CD4-positive, alpha-beta T cell treated with Interleukin-21 for 1 hour (primary cell): Measurements from ENCODE around the gene ABHD5.
"Not testable (repeated sequence)": the region's sequence is repeated elsewhere in the genome, so short reads cannot be mapped to it uniquely, and the experiment has no call there.

Source experiments
- DNase-seq: peaks from one replicate; pipeline ENCODE4 v3.0.0-alpha.2; 2020

The ABHD5 gene

DNA sequence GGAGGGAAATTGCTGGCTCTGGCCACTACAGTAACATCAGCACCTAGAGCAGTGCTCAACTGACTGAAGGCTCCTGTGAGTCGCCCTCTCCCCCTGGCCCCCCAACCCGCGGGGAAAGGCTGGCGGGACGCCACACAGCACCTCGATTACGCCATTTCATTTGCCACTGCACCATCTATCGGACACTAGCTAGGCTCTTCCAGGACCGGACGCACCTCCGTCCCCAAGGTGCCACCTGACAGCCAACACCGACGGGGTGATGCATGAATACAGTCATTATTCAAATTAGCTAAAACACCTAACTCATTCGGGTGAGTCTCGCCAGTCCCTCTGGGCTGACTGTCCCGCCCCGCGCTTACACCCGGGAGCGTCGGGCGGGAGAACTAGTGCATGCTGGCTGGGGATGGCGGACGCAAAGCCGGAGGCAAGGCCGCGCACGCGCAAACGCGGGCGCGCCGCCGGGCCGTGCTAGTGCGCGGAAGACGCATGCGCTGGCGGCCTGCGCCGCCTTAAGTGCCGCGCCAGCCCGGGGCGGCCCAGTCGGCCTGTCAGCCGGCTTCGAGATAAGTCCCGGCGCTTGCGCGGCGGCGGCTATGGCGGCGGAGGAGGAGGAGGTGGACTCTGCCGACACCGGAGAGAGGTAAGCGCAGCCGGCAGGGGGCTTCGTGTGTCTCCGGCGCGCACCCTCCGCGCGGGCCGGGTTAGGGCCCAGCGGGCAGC, at the start of gene ABHD5:
Gene ABHD5, plus strand, starts transcription at position 539 of the 720 bp plus-strand sequence. Its CDS starts 55 bp downstream, at position 594.
- peak; percentile 95 for DNase-seq

DNA sequence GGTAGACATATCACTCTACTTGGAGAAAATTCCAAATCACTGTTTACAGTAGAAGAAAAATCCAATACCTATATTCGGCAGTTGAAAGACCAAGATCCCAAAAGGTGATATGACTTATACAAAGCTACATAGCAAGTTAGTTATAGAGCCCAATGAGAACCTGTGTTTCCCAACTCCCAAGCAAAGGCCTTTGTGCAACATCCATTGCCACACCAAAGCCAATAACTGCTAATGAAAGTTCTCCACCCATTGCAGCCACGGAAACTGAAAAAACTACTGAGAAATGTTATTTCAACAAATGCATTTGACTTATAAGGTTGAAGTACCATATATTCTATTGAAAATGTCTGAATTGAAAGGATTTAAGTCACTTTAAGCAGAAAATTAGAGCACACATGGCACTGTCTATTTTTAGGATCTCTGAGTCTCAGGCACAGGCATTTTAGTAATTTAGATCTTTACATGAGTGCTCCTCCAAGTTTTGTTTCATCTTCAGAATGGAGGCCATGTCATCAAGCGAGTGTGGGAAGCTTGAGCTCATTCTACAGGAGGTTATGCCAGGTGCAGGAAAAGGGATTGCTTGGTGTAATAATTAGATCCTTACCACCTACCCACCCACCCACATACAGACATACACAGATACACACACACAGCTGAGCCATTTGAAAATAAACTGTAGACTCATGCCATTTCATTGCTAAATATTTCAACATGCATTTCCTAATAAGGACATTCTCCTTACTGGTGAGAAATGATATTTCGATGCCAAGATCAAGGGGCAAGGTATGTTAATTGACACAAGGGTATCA, 49.2 kb upstream of the ABHD5 start:
- DNase-seq: no peak

DNA sequence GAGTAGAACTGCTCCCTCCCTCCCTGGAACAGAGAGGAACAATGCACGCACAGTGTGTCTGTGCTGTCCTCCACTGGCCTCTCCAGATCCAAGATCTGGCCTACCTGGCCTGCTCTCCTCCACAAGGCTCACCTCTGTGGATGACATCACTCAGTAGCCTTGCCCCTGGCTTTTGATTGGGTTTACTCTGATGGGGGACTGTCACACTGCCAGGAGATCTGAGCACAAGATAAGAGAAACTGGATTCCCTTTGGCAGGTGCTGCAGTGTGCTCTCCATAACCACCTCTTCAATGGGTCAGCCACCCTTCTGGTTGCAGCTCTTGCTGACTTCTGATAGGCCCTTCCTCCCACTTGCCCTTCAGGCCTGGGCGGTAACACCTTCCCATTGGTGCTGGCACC, 46.3 kb upstream of the ABHD5 start:
- DNase-seq: no peak

DNA sequence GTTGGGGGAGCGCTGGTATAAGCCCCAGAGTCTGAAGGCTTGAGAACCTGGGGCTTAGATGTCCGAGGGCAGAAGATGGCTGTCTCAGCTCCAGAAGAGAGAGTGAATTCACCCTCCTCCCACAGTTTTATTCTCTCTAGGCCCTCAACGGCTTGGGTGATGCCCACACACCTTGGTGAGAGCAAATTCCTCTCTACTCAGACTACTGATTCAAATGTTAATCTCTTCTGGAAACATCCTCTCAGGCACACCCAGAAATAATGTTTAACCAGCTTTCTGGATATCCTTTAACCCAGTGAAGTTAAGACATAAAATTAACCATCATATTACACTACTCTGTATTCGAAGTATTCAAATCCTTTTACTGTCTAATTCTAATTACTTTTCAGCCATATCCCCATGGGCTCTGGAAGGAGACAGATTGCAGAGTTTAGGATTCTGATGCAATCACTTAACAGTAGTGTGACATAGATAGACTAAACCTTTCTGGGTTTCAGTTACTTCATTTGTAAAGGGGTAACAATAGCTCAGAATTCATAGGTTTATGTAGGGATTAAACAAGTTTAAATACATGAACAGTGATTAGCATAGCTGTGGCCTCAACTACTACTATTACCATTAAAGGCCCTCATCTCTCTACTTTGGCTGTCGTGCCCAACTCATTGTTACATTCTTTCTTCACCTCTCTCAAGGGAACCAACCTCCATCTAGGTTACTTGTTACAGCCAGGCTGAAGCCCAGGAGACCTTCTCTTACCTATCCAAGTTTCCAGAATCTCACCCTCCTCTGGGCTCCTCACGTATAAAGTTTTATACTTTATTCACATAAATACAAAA, 43.2 kb upstream of the ABHD5 start:
- no peak for DNase-seq

DNA sequence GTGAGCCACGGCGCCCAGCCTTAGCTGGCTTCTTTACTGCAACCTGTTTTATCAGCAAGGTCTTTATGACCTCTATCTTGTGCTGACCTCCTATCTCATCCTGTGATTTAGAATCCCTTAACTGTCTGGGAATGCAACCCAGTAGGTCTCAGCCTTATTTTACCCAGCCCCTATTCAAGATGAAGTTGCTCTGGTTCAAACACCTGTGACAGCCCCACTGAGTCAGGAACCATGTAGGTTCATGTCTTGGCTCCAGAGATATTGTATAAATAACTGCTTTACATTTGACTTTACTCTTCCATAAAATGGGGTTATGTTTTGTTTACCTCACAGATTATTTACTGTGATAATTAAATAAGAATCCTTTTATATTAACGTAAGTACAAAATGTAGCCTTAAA, 41.8 kb upstream of the ABHD5 start:
- no peak for DNase-seq

DNA sequence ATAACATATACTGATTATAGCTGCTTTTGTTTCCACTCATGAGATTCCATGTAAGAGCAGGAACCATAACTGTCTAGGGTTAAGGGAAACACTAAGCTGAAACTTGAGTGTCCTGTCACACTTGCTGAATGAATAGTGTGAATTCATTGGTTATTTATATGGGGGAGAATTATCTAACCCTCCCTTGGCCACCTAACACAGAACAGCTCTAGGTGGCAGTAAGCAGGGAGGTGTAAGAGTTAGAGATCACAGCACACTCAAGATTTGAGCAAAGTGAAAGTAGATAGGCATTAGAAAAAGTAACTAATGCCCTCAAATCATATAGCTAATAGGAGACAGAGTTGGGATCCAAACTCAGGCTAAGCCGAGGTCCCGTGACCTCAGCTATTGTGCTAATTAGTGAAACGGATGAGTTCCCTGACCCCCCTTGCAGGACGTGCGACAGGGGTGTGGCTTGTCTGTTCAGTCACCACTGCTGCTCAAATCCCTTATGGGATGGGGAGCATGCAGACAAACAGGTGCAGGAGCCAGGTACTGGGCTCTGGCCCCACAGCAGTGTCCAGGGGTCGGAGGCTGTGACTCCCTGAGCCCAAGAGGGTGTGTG, 41.3 kb upstream of the ABHD5 start:
- no peak for DNase-seq

DNA sequence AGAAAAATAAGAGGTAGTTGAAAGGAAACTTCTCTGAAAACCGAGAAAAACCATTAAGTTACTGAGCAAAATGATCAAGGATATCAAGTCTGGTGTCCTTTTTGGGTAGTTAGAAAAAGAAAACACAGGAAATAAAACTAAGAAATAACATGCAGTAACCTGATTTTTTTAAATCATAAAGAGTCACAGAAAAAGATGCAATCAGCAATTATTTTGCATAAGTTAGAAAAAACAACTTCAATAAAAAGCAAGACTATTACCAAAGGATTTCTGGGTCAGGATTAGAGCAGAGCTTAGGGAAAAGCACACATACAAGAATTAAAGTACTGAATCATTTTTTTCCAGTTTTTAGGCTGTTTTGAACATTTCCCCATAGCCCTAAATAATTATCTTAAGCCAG, 40.4 kb upstream of the ABHD5 start:
- no peak for DNase-seq

DNA sequence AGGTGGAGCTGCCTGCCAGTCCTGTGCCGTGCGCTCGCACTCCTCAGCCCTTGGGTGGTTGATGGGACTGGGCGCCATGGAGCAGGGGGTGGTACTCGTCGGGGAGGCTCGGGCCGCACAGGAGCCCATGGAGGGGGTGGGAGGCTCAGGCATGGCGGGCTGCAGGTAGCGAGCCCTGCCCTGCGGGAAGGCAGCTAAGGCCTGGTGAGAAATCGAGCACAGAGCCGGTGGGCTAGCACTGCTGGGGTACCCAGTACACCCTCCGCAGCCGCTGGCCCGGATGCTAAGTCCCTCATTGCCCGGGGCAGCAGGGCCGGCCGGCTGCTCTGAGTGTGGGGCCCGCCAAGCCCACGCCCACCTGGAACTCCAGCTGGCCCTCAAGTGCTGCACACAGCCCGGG, 34.3 kb upstream of the ABHD5 start:
- DNase-seq: not testable (repeated sequence)

DNA sequence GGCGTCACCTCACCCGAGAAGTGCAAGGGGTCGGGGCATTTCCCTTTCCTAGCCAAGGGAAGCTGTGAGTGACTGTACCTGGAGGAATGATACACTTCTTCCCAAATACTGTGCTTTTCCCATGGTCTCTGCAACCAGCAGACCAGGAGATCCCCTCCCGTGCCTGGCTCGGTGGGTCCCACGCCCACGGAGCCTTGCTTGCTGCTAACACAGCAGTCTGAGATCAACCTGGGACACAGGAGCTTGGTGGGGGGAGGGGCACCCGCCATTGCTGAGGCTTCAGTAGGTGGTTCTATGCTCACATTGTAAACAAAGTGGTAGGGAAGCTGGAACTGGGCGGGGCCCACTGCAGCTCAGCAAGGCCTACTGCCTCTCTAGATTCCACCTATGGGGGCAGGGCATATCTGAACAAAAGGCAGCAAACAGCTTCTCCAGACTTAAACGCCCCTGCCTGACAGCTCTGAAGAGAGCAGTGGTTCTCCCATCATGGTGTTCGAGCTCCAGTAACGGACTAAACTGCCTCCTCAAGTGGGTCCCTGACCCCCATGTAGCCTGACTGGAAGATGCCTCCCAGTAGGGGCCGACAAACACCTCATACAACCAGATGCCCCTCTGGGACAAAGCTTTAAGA, 31.4 kb upstream of the ABHD5 start:
- DNase-seq: no peak

DNA sequence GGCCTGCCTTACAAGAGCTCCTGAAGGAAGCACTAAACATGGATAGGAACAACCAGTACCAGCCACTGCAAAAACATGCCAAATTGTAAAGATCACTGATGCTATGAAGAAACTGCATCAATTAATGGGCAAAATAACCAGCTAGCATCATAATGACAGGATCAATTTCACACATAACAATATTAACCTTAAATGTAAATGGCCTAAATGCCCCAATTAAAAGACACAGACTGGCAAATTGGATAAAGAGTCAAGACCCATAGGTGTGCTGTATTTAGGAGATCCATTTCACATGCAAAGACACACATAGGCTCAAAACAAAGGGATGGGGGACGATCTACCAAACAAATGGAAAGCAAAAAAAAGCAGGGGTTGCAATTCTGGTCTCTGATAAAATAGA, 29.4 kb upstream of the ABHD5 start:
- not testable (repeated sequence) for DNase-seq

DNA sequence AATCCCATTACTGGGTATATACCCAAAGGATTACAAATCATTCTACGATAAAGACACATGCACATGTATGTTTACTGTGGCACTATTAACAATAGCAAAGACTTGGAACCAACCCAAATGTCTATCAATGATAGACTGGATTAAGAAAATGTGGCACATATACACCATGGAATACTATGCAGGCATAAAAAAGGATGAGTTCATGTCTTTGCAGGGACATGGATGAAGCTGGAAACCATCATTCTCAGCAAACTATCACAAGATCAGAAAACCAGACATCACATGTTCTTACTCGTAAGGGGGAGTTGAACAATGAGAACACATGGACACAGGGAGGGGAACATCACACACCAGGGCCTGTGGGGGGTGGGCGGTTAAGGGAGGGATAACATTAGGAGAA, 25.7 kb upstream of the ABHD5 start:
- not testable (repeated sequence) for DNase-seq

DNA sequence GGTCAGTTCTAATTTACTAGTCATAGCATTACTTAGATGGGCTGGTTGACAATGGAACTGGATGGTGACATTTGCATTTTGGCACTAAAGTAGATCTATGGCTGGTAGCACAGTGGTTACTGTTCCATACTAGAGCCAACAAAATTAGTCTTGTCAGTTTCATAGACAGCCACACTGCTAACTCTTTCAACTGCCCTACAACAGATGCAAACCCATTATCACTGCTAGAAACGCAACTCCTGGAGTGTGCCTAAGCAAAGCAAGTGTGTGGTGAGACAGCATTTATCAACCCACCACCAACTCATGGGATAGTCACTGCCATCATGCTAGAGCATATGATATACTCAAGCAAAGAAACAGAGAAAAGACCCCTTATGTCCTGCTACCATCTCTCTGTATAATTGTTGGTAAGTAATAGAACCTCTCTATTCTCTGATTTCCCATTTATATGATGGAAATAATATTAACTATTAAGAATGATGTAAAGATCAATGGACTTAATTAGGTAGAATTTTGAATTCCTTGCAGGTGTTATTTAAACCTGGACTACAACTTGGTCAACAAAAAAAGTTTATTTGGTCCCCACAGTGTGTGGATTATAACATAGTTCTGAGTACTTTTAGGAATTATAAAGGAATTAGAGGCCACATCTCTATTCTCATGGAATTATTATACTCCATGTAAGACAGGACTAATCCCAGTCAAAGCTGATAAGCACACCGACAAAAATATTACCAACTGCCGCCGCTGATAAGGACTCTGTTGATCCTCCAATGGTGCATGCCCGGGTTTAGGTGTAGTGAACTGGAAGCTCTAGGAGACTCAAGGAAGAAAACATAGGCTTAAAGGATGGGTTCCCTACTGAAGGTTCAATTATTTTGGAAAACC, 19.9 kb upstream of the ABHD5 start:
- DNase-seq: no peak

DNA sequence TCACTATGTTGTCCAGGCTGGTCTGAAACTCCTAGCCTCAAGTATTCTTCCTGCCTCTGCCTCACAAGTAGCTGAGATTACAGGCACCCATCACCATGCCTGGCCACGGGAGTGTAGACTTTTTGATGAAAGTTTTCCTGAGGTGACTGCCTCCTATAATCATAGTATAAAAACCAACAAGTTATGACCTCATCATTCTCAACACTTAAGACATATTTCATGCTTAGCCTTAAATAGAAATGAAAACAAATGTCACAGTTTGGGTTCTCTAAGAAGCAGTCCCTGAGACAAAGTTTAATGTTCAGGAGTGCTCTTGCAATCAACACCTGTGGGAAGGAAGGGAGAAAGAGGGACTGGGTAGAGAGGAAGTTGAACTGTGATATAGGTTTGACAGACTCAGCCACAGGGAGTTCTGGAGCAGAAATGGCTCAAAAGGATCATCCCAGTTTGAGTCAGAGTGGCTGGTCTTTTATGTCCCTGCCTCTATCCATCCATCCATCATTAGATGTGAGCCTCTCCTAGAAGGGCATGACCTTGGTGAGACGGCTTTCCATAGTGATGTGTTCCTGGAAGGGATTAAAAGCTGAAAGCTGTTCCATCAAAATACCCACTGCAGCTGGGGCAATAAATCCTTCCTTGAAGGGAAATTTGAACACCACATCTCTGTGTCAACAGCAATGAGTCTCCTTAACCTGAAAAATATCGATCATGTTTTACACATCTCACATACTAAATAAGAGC, 16.2 kb upstream of the ABHD5 start:
- DNase-seq: no peak

DNA sequence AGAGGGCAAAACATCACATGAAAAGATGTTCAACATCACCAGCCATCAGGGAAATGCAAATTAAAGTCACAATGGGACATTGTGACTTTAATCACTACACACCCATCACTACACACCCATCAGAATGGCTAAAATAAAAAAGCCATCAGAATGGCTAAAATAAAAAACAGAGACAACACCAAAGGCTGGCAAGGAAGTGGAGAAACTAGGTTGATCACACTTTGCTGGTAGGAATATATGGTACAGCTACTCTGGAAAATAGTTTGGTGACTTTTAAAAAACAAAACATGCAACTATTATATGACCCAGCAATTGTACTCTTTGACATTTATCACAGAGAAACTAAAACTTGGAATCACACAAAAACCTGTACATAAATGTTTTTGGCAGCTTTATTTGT, 15.1 kb upstream of the ABHD5 start:
- no peak for DNase-seq

DNA sequence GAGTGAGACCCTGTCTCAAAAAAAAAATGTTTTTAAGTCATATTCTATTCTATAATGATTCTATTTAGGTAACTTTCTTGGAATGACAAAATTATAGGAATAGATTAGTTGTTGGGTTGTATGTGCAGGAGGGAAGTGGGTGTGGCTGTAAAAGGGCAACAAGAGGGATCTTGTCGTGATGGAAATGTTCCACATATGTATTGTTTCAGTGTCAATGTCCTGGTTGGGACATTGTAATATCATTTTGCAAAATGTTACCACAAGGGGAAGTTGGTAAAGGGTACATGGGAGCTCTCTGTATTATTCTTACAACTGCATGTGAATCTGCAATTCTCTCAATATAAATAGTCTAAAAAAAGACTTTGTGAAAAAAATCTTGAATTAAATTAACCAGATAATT, 14.3 kb upstream of the ABHD5 start:
- DNase-seq: no peak

DNA sequence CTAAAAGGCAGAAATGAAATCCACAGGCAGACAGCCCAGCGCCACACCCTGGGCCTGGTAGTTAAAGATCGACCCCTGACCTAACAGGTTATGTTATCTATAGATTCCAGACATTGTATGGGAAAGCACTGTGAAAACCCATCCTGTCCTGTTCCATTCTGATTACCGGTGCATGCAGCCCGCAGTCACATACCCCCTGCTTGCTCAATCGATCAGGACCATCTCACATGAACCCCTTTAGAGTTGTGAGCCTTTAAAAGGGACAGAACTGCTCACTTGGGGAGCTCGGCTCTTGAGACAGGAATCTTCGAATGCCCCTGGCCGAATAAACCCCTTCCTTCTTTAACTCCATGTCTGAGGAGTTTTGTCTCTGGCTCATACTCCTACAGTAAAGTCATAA, 12.4 kb upstream of the ABHD5 start:
- not testable (repeated sequence) for DNase-seq

DNA sequence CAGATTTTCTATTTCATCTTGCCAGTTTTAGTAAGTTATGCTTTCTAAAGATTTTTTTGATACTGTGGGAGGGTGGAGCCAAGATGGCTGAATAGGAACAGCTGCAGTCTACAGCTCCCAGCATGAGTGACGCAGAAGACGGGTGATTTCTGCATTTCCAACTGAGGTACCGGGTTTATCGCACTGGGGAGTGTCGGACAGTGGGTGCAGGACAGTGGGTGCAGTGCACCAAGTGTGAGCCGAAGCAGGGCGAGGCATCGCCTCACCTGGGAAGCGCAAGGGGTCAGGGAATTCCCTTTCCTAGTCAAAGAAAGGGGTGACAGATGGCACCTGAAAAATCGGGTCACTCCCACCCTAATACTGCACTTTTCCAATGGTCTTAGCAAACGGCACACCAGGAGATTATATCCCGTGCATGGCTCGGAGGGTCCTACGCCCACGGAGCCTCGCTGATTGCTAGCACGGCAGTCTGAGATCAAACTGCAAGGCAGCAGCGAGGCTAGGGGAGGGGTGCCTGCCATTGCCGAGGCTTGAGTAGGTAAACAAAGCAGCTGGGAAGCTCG, 11.8 kb upstream of the ABHD5 start:
- DNase-seq: not testable (repeated sequence)

DNA sequence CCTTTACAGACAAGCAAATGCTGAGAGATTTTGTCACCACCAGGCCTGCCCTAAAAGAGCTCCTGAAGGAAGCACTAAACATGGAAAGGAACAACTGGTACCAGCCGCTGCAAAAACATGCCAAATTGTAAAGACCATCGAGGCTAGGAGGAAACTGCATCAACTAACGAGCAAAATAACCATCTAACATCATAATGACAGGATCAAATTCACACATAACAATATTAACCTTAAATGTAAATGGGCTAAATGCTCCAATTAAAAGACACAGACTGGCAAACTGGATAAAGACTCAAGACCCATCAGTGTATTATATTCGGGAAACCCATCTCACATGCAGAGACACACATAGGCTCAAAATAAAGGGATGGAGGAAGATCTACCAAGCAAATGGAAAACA, 9.9 kb upstream of the ABHD5 start:
- not testable (repeated sequence) for DNase-seq

DNA sequence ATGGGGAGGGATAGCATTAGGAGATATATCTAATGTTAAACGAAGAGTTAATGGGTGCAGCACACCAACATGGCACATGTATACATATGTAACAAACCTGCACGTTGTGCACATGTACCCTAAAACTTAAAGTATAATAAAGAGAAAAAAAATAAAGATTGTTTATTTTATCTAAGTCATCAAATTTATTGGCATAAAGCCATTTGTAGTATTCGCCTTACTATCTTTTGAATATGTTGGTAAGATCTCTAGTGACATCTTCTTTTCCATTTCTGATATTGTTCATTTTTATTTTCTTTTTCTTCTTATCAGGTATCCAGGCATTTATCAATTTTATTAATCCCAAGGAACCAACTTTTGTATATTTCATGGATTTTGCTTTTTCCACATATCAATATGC, 5.8 kb upstream of the ABHD5 start:
- no peak for DNase-seq

DNA sequence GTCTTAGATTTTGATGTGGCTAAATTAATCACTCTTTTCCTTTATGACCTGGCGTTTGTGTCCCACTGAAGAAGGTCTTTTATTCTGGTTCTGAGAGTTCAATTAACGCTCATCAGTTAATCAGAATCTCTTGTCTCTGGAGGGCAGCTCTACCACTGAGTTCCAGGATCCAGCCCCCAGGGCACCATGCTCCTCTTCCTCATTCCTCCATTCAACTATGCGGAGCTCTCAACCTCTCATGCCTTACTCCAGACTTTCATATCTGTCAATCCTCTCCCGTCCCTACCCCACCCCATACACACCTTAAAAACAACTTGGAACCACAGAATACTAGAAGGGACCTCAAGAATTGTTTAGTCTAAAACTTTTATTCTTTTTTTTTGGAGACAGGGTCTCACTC, 4.8 kb upstream of the ABHD5 start:
- DNase-seq: no peak

DNA sequence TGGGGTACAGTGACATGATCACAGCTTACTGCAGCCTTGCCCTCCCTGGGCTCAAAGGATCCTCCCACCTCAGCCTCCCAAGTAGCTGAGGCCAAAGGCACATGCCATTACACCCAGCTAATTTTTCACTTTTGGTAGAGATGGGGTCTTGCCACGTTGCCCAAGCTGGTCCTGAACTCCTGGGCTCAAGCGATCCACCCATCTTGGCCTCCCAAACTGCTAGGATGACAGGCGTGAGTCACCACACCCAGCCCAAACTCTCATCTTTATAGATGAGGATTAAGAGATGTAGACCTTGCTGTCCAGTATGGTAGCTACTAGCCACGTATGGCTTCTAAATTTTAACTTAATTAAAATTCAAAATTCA, 4.4 kb upstream of the ABHD5 start:
- no peak for DNase-seq
